ENCODE data around the gene APOC1.

DNA sequence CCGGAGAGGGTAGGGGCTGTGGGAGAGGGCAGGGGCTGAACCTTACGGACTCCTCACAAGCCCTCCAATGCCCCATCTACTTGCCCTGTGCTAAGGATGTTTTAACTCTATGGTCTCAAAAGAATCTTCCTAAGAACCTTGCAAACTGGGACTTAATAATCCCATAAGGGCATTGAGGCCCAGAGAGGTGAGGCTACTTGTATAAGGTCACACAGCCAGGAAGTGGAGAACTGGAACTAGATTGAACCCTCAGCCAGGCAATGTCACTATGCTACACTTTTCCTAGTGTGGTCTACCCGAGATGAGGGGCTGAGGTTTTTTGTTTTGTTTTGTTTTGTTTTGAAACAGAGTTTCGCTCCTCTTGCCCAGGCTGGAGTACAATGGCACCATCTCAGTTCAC is 17.1 kb downstream of the APOC1 start:
- TF ChIP-seq, protein P1, sequence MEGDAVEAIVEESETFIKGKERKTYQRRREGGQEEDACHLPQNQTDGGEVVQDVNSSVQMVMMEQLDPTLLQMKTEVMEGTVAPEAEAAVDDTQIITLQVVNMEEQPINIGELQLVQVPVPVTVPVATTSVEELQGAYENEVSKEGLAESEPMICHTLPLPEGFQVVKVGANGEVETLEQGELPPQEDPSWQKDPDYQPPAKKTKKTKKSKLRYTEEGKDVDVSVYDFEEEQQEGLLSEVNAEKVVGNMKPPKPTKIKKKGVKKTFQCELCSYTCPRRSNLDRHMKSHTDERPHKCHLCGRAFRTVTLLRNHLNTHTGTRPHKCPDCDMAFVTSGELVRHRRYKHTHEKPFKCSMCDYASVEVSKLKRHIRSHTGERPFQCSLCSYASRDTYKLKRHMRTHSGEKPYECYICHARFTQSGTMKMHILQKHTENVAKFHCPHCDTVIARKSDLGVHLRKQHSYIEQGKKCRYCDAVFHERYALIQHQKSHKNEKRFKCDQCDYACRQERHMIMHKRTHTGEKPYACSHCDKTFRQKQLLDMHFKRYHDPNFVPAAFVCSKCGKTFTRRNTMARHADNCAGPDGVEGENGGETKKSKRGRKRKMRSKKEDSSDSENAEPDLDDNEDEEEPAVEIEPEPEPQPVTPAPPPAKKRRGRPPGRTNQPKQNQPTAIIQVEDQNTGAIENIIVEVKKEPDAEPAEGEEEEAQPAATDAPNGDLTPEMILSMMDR (IDR thresholded peaks at IDR 0.05): no peak
- TF ChIP-seq POLR2A (IDR thresholded peaks at IDR 0.05) (no peak), EP300 (IDR thresholded peaks at IDR 0.05) (no peak)

Measured in stomach (tissue), 4 donors.